Chondrocyte (in vitro differentiated cells): Measurements from ENCODE around the gene UQCC2. TPM values are rescaled to one million over a fixed set of nuclear protein-coding genes. Genes with fewer than 3 reads are reported as not detected.

Experiments
- DNase-seq: peaks from one replicate; pipeline ENCODE4 v3.0.0; 2021; ENCODE audit warnings: mixed read lengths, low spot score
- H3K27ac Mint-ChIP-seq: one replicate; pipeline ENCODE4 v1.8.0; 2021; ENCODE audit warnings: mild to moderate bottlenecking, moderate library complexity, mixed read lengths; ENCODE audit not compliant: unreplicated experiment
- H3K27me3 Mint-ChIP-seq: 2 replicates; pipeline ENCODE4 v1.8.0; 2021; ENCODE audit warnings: low read depth, mixed read lengths
- H3K36me3 Mint-ChIP-seq: 2 replicates; pipeline ENCODE4 v1.8.0; 2021; ENCODE audit warnings: low read depth, mixed read lengths
- H3K4me1 Mint-ChIP-seq: 2 replicates; pipeline ENCODE4 v1.8.0; 2021; ENCODE audit warnings: low read depth, mild to moderate bottlenecking, mixed read lengths
- H3K4me3 Mint-ChIP-seq: one replicate; pipeline ENCODE4 v1.8.0; 2021; ENCODE audit warnings: mild to moderate bottlenecking, moderate library complexity, mixed read lengths; ENCODE audit not compliant: unreplicated experiment
- H3K9me3 Mint-ChIP-seq: 2 replicates; pipeline ENCODE4 v1.8.0; 2021; ENCODE audit warnings: low read depth, mixed read lengths
- CTCF ChIP-seq: fragments of 200-600 bp; sonication (generic); IDR thresholded peaks from 2 replicates; pipeline ENCODE4 v1.5.0; 2021; ENCODE audit warnings: antibody characterized with exemption, mild to moderate bottlenecking, moderate library complexity
- total RNA-seq: library from RNA; stranded (reverse); gene quantifications from 3 replicates; pipeline ENCODE4 v1.2.1, GENCODE V29; 2021

The UQCC2 gene
- total RNA-seq, 1 donor from 2014 or later, result 64.5 TPM

DNA sequence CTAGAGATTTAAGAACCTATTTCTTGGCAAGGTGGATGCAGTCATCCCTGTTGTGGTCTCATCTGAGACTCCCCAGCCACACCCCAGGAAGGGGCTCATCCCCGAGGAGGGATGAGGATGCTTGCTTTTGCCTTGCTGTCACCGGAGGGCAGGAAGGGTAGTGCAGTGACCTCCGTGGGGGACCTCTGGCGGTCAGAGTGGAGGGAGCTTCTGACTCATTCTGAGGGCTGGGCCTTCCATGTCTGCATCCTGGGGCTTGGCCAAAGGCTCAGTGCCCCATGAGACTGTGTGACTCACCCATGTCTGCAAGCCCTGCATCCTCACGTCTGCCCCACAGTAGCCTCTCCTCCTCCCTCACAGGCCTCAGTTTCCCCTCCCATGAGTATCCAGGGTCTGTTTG is 38.7 kb downstream of the UQCC2 start:
- H3K36me3 Mint-ChIP-seq, result peaks cover 6% of the 10 kb centered on the region
- no peak for DNase-seq
- H3K9me3 Mint-ChIP-seq, result no peaks in the 10 kb centered on the region
- no peak overlapping the region for H3K4me3 Mint-ChIP-seq
- peaks cover 66% of the 10 kb centered on the region for H3K4me1 Mint-ChIP-seq
- H3K27ac Mint-ChIP-seq, result peak overlapping the region; percentile 89
- H3K27me3 Mint-ChIP-seq, result no peaks in the 10 kb centered on the region
- TF ChIP-seq CTCF, result peak; percentile 80

DNA sequence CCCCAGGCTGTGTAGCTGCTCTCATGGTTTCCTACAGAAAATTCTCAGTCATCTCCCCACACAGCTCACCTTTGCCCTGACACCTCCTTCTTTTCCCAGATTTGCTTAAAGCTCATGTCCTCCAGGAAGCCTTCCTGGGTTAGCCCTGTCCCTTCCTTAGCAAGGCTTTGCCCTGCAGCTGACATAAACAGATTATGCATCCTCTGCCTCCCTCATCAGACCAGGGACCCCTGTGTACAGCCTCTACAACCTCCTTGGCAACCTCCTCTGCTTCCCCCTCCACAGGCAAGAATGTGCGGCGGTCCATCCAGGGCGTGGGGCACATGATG is 39.8 kb downstream of the UQCC2 start:
- no peak for DNase-seq
- no peak overlapping the region for H3K4me3 Mint-ChIP-seq
- no peak for TF ChIP-seq CTCF
- H3K9me3 Mint-ChIP-seq, result no peaks in the 10 kb centered on the region
- H3K27ac Mint-ChIP-seq, result no peak overlapping the region
- no peaks in the 10 kb centered on the region for H3K27me3 Mint-ChIP-seq
- peaks cover 55% of the 10 kb centered on the region for H3K4me1 Mint-ChIP-seq
- peaks cover 4% of the 10 kb centered on the region for H3K36me3 Mint-ChIP-seq

DNA sequence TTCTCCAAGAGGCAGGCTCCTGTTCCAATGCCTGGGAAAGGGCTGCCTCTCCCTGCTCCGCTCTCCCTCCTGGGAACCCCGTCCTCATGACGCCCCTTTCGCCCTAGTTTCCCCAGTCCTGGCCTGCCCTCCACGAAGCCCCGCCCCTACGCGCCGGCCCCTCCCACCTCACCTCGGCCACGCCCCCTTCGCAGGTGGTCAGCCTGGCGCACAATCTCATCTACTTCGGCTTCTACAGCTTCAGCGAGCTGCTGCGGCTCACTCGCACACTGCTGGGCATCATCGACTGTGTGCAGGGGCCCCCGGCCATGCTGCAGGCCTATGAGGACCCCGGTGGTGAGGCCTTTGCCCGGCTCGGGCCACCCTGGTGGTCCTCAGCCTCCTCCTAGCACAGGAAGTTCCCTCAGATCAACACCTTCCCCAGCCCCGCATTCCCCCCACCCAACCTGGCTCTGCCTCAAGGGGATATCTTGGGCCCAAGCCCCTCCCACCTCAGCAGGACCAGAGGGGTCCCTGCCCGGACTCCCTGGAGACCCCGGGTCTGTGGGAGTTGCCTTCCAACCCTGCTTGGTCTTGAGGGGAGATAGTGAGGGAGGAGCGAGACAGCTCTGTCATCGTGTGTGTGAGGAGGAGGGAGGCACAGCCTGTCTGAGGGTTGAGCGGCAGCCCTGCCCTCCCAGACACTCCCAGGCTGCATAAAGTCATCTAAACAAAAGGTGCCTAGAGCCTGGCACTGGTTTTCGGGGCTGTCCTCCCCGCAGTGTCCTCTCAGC is 40.3 kb downstream of the UQCC2 start:
- Mint-ChIP-seq H3K9me3 (no peaks in the 10 kb centered on the region), H3K36me3 (peaks cover 4% of the 10 kb centered on the region), H3K27ac (no peak overlapping the region), H3K27me3 (no peaks in the 10 kb centered on the region), H3K4me1 (peaks cover 49% of the 10 kb centered on the region), H3K4me3 (no peak overlapping the region)
- no peak for DNase-seq
- no peak for TF ChIP-seq CTCF

- no peaks in the 10 kb centered on the region for H3K9me3 Mint-ChIP-seq
- H3K36me3 Mint-ChIP-seq, result peaks cover 4% of the 10 kb centered on the region
- DNase-seq, result no peak
- no peaks in the 10 kb centered on the region for H3K27me3 Mint-ChIP-seq
- H3K4me1 Mint-ChIP-seq, result peaks cover 39% of the 10 kb centered on the region
- no peak overlapping the region for H3K4me3 Mint-ChIP-seq
- TF ChIP-seq CTCF, result no peak
- no peak overlapping the region for H3K27ac Mint-ChIP-seq
These were observed 41.3 kb downstream of the UQCC2 start for GRCh38 chr6:33670086-33670660.

DNA sequence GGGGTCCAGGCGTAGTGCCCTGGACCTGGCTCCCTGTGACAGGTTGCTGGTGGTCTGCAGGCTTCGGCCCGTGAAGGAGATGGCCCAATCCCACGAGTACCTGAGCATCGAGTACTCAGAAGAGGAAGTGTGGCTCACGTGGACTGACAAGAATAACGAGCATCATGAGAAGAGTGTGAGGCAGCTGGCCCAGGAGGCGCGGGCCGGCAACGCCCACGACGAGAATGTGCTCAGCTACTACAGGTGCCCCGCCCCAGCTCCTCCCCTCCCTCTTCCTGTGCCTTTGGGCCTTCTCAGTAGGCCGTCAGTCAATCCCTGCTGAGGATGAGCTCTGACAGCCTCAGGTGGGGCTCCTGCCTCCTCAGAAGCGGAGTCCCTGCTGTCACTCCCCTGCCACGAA is 42.6 kb downstream of the UQCC2 start:
- H3K27ac Mint-ChIP-seq, result no peak overlapping the region
- H3K4me1 Mint-ChIP-seq, result peaks cover 27% of the 10 kb centered on the region
- no peak overlapping the region for H3K4me3 Mint-ChIP-seq
- DNase-seq, result no peak
- no peaks in the 10 kb centered on the region for H3K9me3 Mint-ChIP-seq
- TF ChIP-seq CTCF, result no peak
- no peaks in the 10 kb centered on the region for H3K27me3 Mint-ChIP-seq
- peaks cover 4% of the 10 kb centered on the region for H3K36me3 Mint-ChIP-seq
